Effector memory CD8-positive, alpha-beta T cell (primary cell): ENCODE measurements around the gene SDCBP2.

Experiments used
- ATAC-seq: fragments of 150-1000 bp; cut with Tn5 transposase; replicated peaks from 2 replicates; pipeline ENCODE4 v1.10.0; 2021; ENCODE audit warnings: mild to moderate bottlenecking, moderate library complexity
- DNase-seq, 3 experiments: peaks; one replicate each; pipeline ENCODE4 v3.0.0; 2021
- H3K27ac Mint-ChIP-seq, 2 donors: one replicate each; pipeline ENCODE4 v1.8.0; 2022; ENCODE audit warnings: mild to moderate bottlenecking in 2 of 2, mixed read lengths in 2 of 2, moderate library complexity in 2 of 2
- H3K27me3 Mint-ChIP-seq, 2 donors: one replicate each; pipeline ENCODE4 v1.8.0; 2022; ENCODE audit warnings: mixed read lengths in 2 of 2
- H3K36me3 Mint-ChIP-seq: one replicate; pipeline ENCODE4 v1.8.0; 2022; ENCODE audit warnings: mild to moderate bottlenecking, moderate library complexity, mixed read lengths; ENCODE audit not compliant: insufficient read depth
- H3K4me1 Mint-ChIP-seq, 2 donors: one replicate each; pipeline ENCODE4 v1.8.0; 2022; ENCODE audit warnings: low read depth in 2 of 2, mixed read lengths in 2 of 2
- H3K4me3 Mint-ChIP-seq, 2 donors: one replicate each; pipeline ENCODE4 v1.8.0; 2022; ENCODE audit warnings: mild to moderate bottlenecking in 2 of 2, mixed read lengths in 2 of 2, moderate library complexity in 2 of 2
- H3K9me3 Mint-ChIP-seq, 2 donors: one replicate each; pipeline ENCODE4 v1.8.0; 2022; ENCODE audit warnings: mixed read lengths in 2 of 2

The SDCBP2 gene

GRCh38 chr20:1321654-1321939, 7.3 kb downstream of the SDCBP2 start:
- no peak for DNase-seq
- peaks cover 0 to 10% of the 10 kb centered on the region in 2 donors for H3K27me3 Mint-ChIP-seq
- ATAC-seq, result no peak
- H3K4me1 Mint-ChIP-seq, result peaks cover 4 to 6% of the 10 kb centered on the region in 2 donors
- H3K4me3 Mint-ChIP-seq, result no peak overlapping the region
- no peaks in the 10 kb centered on the region for H3K9me3 Mint-ChIP-seq
- peaks cover 6% of the 10 kb centered on the region for H3K36me3 Mint-ChIP-seq
- peak overlapping the region; percentile 44 to 58 for H3K27ac Mint-ChIP-seq

- DNase-seq, result no peak
- Mint-ChIP-seq H3K4me3 (no peak overlapping the region), H3K36me3 (peaks cover 6% of the 10 kb centered on the region), H3K27me3 (peaks cover 0 to 10% of the 10 kb centered on the region in 2 donors), H3K9me3 (no peaks in the 10 kb centered on the region), H3K27ac (peak overlapping the region; percentile 44 to 58), H3K4me1 (peaks cover 4 to 6% of the 10 kb centered on the region in 2 donors)
- ATAC-seq, result no peak
These were observed 7.9 kb downstream of the SDCBP2 start for GRCh38 chr20:1320902-1321653.

DNA sequence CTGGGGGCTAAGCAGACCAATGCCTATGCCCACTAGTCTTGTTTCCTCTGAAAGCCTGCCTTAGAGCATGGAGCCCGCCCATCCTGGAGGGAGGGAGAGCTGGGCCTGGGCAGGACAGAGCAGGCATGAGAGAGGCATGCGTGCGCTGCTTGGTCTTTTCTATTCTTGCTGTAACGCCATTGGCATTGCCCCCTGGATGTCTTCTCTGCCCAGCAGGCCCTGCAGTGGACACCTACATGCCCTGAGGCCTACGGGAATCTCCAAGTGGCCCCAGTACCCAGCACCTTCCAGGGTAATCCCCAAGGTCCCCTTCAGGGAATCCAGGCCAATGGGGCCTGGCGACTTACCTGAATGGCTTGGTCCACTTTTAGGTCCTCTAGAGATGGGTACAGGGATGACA, 8.9 kb downstream of the SDCBP2 start:
- H3K27me3 Mint-ChIP-seq, result peaks cover 0 to 14% of the 10 kb centered on the region in 2 donors
- DNase-seq (no peak), ATAC-seq (no peak)
- H3K4me1 Mint-ChIP-seq, result peaks cover 4 to 6% of the 10 kb centered on the region in 2 donors
- no peaks in the 10 kb centered on the region for H3K9me3 Mint-ChIP-seq
- H3K36me3 Mint-ChIP-seq, result peaks cover 6% of the 10 kb centered on the region
- no peak overlapping the region for H3K4me3 Mint-ChIP-seq
- peak overlapping the region in 1 of 2 donors; percentile 44 for H3K27ac Mint-ChIP-seq

GRCh38 chr20:1319462-1319861, 9.5 kb downstream of the SDCBP2 start:
- H3K27me3 Mint-ChIP-seq, result peaks cover 0 to 20% of the 10 kb centered on the region in 2 donors
- no peak for DNase-seq
- no peak for ATAC-seq
- H3K4me3 Mint-ChIP-seq, result no peak overlapping the region
- H3K36me3 Mint-ChIP-seq, result peaks cover 6% of the 10 kb centered on the region
- H3K9me3 Mint-ChIP-seq, result no peaks in the 10 kb centered on the region
- peaks cover 4 to 6% of the 10 kb centered on the region in 2 donors for H3K4me1 Mint-ChIP-seq
- H3K27ac Mint-ChIP-seq, result peak overlapping the region in 1 of 2 donors; percentile 44

DNA sequence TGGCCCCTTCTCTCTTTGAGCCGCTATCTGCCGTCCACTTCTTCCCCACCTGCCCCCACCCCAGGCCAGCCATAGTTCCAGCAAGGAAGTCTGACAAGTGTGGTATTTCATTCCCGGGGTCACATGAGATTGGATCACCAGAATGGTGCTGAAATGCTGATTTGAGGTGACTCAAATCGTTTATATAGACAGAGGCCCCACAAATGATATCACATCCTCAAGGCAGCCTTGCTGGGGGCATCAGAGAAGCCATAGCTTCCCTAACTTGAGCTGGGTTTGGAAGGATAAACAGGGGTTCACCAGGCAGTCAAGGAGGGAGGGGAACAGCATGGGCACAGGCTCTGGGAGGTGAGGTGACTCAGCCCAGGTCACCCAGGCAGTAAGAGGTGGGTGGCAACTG, 9.9 kb downstream of the SDCBP2 start:
- H3K4me3 Mint-ChIP-seq, result no peak overlapping the region
- ATAC-seq (no peak), DNase-seq (no peak)
- peaks cover 6% of the 10 kb centered on the region for H3K36me3 Mint-ChIP-seq
- H3K4me1 Mint-ChIP-seq, result peaks cover 4 to 6% of the 10 kb centered on the region in 2 donors
- no peaks in the 10 kb centered on the region for H3K9me3 Mint-ChIP-seq
- H3K27ac Mint-ChIP-seq, result no peak overlapping the region
- peaks cover 0 to 24% of the 10 kb centered on the region in 2 donors for H3K27me3 Mint-ChIP-seq

DNA sequence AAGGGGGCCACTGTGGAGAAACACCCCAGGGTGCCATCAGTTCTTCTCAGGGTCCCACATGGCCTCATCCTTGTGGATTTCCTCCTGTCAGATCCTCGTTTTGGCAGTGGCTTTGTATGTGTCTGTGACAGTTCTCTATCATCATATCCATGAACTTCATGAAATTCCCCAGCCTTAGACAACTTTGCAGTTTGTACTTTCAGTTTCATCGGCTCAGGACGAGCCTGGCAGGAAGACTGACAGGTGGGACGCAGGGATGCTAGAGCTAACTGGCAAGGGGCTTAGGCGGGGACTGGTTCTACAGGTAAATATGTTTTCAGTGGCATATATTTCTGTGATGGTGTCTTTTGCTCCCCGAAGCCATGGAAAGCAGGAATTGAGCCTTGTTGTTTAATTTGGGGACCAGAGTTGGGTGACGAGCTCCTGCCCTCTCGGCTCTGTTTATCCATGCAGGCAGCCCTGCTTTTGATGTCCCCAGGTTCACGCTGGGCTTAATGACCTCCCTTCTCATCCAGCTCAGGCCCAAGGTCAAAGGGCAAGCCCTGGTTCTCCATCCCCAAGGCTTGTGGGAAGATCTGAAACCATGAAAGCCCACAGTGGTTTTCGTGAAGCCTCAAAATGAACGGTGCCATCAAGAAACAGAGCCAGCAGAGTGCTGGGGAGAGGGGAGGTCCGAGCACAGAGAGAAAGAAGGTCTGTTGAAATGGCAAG, 11.2 kb downstream of the SDCBP2 start:
- Mint-ChIP-seq H3K9me3 (no peaks in the 10 kb centered on the region), H3K4me1 (peaks cover 4 to 6% of the 10 kb centered on the region in 2 donors), H3K4me3 (peak overlapping the region in 1 of 2 donors; percentile 17), H3K36me3 (peaks cover 2% of the 10 kb centered on the region), H3K27ac (no peak overlapping the region), H3K27me3 (peaks cover 0 to 30% of the 10 kb centered on the region in 2 donors)
- no peak for DNase-seq
- ATAC-seq, result no peak

- ATAC-seq, result no peak
- Mint-ChIP-seq H3K27me3 (peaks cover 0 to 20% of the 10 kb centered on the region in 2 donors), H3K4me3 (no peak overlapping the region), H3K4me1 (peaks cover 4 to 6% of the 10 kb centered on the region in 2 donors), H3K36me3 (peaks cover 2% of the 10 kb centered on the region), H3K27ac (no peak overlapping the region), H3K9me3 (no peaks in the 10 kb centered on the region)
- no peak for DNase-seq
These were observed 13.1 kb downstream of the SDCBP2 start for GRCh38 chr20:1315804-1316203.

GRCh38 chr20:1313236-1313964, 15.5 kb downstream of the SDCBP2 start:
- Mint-ChIP-seq H3K4me1 (peaks cover 4 to 6% of the 10 kb centered on the region in 2 donors), H3K4me3 (no peak overlapping the region), H3K27me3 (peaks cover 0 to 20% of the 10 kb centered on the region in 2 donors), H3K36me3 (peaks cover 2% of the 10 kb centered on the region), H3K27ac (no peak overlapping the region), H3K9me3 (no peaks in the 10 kb centered on the region)
- DNase-seq, result peak; percentile 57 to 60 (median 60)
- ATAC-seq, result peak; percentile 73

DNA sequence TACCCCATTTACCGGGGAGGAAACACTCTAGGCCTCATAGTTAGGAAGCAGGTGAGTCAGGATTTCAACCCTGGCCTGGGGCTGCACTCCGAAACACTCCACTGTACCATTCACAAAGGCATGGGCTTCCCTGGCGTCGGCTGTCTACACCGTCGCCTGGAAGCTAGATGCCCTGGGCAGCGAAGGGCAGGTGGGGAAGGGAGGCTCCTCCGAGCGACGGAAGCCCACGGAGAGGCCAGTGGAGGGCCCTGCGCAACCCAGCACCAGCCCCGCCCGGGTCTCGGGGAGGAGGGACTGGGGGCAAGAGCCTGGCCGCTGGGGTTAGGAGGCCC, 16.1 kb downstream of the SDCBP2 start:
- no peaks in the 10 kb centered on the region for H3K9me3 Mint-ChIP-seq
- H3K36me3 Mint-ChIP-seq, result no peaks in the 10 kb centered on the region
- H3K4me1 Mint-ChIP-seq, result peaks cover 5% of the 10 kb centered on the region in 2 donors
- DNase-seq, result no peak
- H3K4me3 Mint-ChIP-seq, result no peak overlapping the region
- ATAC-seq, result no peak
- peaks cover 0 to 20% of the 10 kb centered on the region in 2 donors for H3K27me3 Mint-ChIP-seq
- no peak overlapping the region for H3K27ac Mint-ChIP-seq

- no peak overlapping the region for H3K27ac Mint-ChIP-seq
- H3K36me3 Mint-ChIP-seq, result no peaks in the 10 kb centered on the region
- peaks cover 0 to 1% of the 10 kb centered on the region in 2 donors for H3K4me1 Mint-ChIP-seq
- H3K27me3 Mint-ChIP-seq, result peaks cover 0 to 20% of the 10 kb centered on the region in 2 donors
- DNase-seq (no peak), ATAC-seq (no peak)
- H3K4me3 Mint-ChIP-seq, result no peak overlapping the region
- H3K9me3 Mint-ChIP-seq, result no peaks in the 10 kb centered on the region
These were observed 16.6 kb downstream of the SDCBP2 start for GRCh38 chr20:1312308-1312707.

DNA sequence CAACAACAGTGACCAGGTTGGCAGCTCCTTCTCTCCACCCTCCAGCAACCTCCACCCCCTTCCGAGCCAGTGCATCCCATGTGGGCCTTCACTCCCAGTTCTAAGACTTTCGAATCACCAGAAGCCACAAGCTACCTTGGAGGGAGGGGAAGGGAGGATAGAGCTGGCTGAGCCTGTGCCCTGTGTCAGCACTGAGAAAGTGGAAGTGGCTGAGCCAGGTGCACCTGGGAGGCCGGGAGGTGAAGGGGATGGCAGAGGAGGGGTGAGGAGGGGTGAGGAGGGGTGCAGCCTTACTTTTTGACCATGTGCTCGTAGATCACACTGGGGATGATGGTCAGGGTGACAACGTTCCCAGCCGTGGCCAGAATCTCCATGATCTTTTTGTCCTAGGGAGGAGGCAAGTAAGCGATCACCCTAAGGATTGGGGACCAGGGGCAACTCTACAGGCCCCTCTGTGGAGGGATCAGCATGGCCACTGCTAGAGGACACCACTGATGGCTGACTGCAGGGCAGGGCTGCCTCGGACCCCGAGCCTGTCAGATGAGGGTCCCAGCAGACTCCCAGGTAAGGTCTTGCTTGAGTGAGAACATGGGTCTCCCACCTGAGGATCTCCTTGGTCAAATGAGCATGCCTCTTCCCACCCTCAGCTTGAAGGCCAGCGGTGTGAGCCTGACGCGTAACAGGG, 18.3 kb downstream of the SDCBP2 start:
- H3K4me3 Mint-ChIP-seq, result no peak overlapping the region
- no peak for ATAC-seq
- no peak for DNase-seq
- H3K36me3 Mint-ChIP-seq, result peaks cover 3% of the 10 kb centered on the region
- H3K4me1 Mint-ChIP-seq, result peaks cover 0 to 1% of the 10 kb centered on the region in 2 donors
- peaks cover 0 to 20% of the 10 kb centered on the region in 2 donors for H3K27me3 Mint-ChIP-seq
- H3K27ac Mint-ChIP-seq, result no peak overlapping the region
- no peaks in the 10 kb centered on the region for H3K9me3 Mint-ChIP-seq

DNA sequence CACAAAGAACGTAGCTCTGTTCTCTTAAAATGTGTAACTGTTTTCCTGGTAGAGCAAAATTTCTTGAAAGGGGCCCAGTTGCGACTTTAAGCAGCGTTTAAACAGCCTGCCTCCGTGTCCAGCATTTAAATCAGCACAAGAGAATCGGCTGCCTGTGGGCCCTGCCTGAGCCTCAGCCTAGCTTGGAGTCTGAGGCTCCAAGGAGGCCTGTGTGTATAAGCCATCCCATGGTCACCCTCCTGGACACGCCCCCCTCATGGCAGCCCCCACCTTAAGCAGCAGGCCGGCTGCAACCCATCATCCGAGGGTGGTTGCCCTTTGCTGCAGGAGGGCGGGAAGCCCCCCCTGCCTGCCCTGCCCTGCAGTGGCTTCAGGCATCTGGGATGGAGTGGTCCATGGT, 18.9 kb downstream of the SDCBP2 start:
- no peak overlapping the region for H3K4me3 Mint-ChIP-seq
- peaks cover 3% of the 10 kb centered on the region for H3K36me3 Mint-ChIP-seq
- no peak overlapping the region for H3K27ac Mint-ChIP-seq
- H3K9me3 Mint-ChIP-seq, result no peaks in the 10 kb centered on the region
- DNase-seq (no peak), ATAC-seq (no peak)
- peaks cover 0 to 1% of the 10 kb centered on the region in 2 donors for H3K4me1 Mint-ChIP-seq
- H3K27me3 Mint-ChIP-seq, result peaks cover 0 to 16% of the 10 kb centered on the region in 2 donors

DNA sequence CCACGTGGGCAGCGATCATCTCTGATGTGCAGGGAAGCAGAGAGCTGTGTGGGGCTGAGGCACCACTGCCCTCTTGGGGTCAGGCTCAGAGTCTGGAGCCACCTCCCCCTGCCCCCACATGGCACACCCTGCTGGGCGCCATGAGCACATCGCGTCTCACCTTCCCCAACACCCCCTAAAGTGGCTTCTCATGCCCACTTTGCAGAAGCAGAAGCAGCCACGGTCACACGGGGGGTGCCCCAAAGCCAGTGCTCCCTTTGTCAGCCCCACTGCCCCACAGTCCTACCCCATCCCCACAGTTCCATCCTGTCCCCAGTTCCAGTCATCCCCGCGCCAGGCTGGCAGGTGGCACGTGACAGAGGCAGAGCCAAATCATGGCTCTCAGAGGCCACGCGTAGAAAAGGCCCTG, 19.5 kb downstream of the SDCBP2 start:
- no peak overlapping the region for H3K4me3 Mint-ChIP-seq
- no peaks in the 10 kb centered on the region for H3K9me3 Mint-ChIP-seq
- no peak overlapping the region for H3K27ac Mint-ChIP-seq
- peaks cover 0 to 10% of the 10 kb centered on the region in 2 donors for H3K27me3 Mint-ChIP-seq
- DNase-seq (no peak), ATAC-seq (no peak)
- peaks cover 0 to 1% of the 10 kb centered on the region in 2 donors for H3K4me1 Mint-ChIP-seq
- H3K36me3 Mint-ChIP-seq, result peaks cover 3% of the 10 kb centered on the region
